K562 (cell line): ENCODE data around the gene CTXN1. TPM values are rescaled to one million over a fixed set of nuclear protein-coding genes. Genes with fewer than 3 reads are reported as not detected.

ENCODE experiments used
- ATF1 ChIP-seq, 2 experiments: fragments of 450-650 bp in 1 of 2; IDR thresholded peaks; 2 replicates each; pipeline ENCODE4 v1.6.1; 2016; ENCODE audit warnings: missing compliant biosample characterization in 1 of 2, missing genetic modification characterization in 1 of 2
- CTBP1 ChIP-seq: fragments of 450-650 bp; IDR thresholded peaks from 2 replicates; pipeline ENCODE4 v1.6.1; 2016; ENCODE audit warnings: borderline replicate concordance
- CXXC5 ChIP-seq: fragments of 250-450 bp; sonication (Bioruptor Pico); IDR thresholded peaks from 2 replicates; pipeline ENCODE4 v1.8.0; 2022; ENCODE audit warnings: inconsistent platforms, mild to moderate bottlenecking, moderate library complexity
- DACH1 ChIP-seq: fragments of 450-650 bp; IDR thresholded peaks from 2 replicates; pipeline ENCODE4 v1.6.1; 2018; ENCODE audit not compliant: partially characterized antibody
- GTF2A2 ChIP-seq: IDR thresholded peaks from 2 replicates; pipeline ENCODE4 v1.6.1; 2016; ENCODE audit warnings: mild to moderate bottlenecking, missing genetic modification characterization, missing compliant biosample characterization
- HMGXB4 ChIP-seq: sonication (generic); formaldehyde crosslinking; IDR thresholded peaks from 2 replicates; pipeline ENCODE4 v1.8.1; 2023; ENCODE audit warnings: mild to moderate bottlenecking, missing genetic modification reagents
- ID3 ChIP-seq, 2 experiments: fragments of 250-450 bp in 1 of 2; fragments of 450-650 bp in 1 of 2; sonication (Bioruptor Pico) in 1 of 2; IDR thresholded peaks; 2 replicates each; pipeline versions ENCODE4 v1.6.1 to v1.8.0; 2016 to 2021; ENCODE audit warnings: mild to moderate bottlenecking in 2 of 2, moderate library complexity in 2 of 2, missing compliant biosample characterization in 1 of 2, missing genetic modification characterization in 1 of 2
- PRDM10 ChIP-seq: fragments of 450-650 bp; IDR thresholded peaks from 2 replicates; pipeline ENCODE4 v1.6.1; 2018; ENCODE audit not compliant: partially characterized antibody
- RAD21 ChIP-seq, 2 experiments: fragments of 250-450 bp in 1 of 2; fragments of 450-650 bp in 1 of 2; sonication (Bioruptor Pico) in 1 of 2; formaldehyde crosslinking in 1 of 2; IDR thresholded peaks in 1 of 2; conservative IDR thresholded peaks in 1 of 2; 2 replicates each; pipeline versions ENCODE4 v1.4.0 to v1.8.0; 2020 to 2022; ENCODE audit warnings: mild to moderate bottlenecking in 2 of 2, moderate library complexity in 1 of 2
- RCOR1 ChIP-seq, 2 experiments: IDR thresholded peaks; 2 replicates each; pipeline ENCODE4 v1.6.1; 2012; ENCODE audit warnings: low read depth in 2 of 2, low read length in 2 of 2, borderline replicate concordance in 1 of 2, improper control_type of control experiment in 1 of 2
- ZC3H11A ChIP-seq: IDR thresholded peaks from 2 replicates; pipeline ENCODE4 v1.6.1; 2012; ENCODE audit warnings: low read depth, low read length, improper control_type of control experiment
- ZNF133 ChIP-seq: fragments of 250-450 bp; sonication (Bioruptor Pico); IDR thresholded peaks from 2 replicates; pipeline ENCODE4 v1.4.0; 2020; ENCODE audit warnings: mild to moderate bottlenecking
- polyA plus RNA-seq, 8 experiments: library from polyadenylated mRNA; depleted of rRNA in 4 of 8; stranded (reverse) in 5 of 8; unstranded in 3 of 8; fragments of >200 nt; fragmentation: Nextera tagmentation in 2 of 8; fragmentation: Illumina TruSeq in 1 of 8; extraction: Ambion mirVana in 2 of 8; extraction: Trizol in 1 of 8; gene quantifications; 2 replicates each; pipeline versions ENCODE4 v1.2.1 to v1.2.3, GENCODE V29; 2011 to 2014; ENCODE audit warnings: inconsistent platforms in 1 of 8, missing spikeins in 1 of 8
- total RNA-seq, 7 experiments: library from RNA; depleted of rRNA in 6 of 7; stranded (reverse); fragments of >200 nt in 6 of 7; fragmentation: Illumina TruSeq in 2 of 7; extraction: Trizol in 2 of 7; gene quantifications; 2 replicates each; pipeline versions ENCODE4 v1.2.1 to v1.2.3, GENCODE V29; 2011 to 2021; ENCODE audit warnings: low replicate concordance in 1 of 7
- TF ChIP-seq, protein P1 (sequence below): sonication (generic); formaldehyde crosslinking; IDR thresholded peaks from 2 replicates; pipeline ENCODE4 v1.8.0; 2022; ENCODE audit warnings: mild to moderate bottlenecking, low read depth, missing genetic modification reagents
- TF ChIP-seq, protein P2 (sequence below), 2 experiments: fragments of 450-650 bp; IDR thresholded peaks; 2 replicates each; pipeline ENCODE4 v1.6.1; 2018; ENCODE audit warnings: mild to moderate bottlenecking in 2 of 2, low read depth in 1 of 2; ENCODE audit not compliant: partially characterized antibody in 2 of 2

The CTXN1 gene
- total and polyA plus RNA-seq, 9 of the 15 experiments (the other 6 are each of a cell fraction or from before 2014, with no cell fraction given), result 0.15 to 37.4 (median 1.8) TPM; not detected in 2

DNA sequence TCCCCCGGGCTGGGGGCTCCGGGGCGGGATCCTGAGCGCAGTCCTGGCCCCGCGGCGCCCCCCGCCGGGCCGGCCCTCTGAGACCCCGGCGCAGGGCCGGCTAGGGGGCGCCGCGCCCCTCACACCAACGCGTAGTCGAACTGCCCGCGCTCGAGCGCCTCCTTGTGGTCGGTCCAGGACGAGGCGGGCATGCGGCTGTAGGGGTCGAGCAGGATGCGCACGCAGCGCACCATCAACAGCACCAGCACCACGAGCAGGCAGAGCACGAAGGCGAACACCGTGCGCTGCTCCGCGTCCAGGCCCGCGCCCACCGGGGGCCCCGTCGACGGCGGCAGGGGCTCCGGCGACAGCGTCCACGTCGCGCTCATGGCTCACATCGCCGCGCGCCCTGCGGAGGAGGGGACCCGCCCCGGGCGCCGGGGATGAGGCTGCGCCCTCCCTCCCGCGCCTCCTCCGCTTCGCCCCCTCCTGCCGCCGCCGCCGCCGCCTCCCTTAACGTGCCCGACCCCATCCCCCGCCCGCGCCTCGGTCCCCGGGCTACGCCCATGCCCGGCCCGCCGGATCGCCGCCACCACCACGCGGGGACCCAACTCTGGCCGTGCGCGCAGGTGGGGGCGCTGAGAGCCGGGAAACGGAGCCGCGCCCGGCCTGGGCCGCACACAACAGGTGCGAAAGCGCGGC is 624 bp downstream of the CTXN1 start (continued):
- TF ChIP-seq HMGXB4 (peak; percentile 77; the same call in 1 of the 2 replicates), ZC3H11A (no peak), DACH1 (no peak), PRDM10 (no peak), CTBP1 (peak; percentile 91), ID3 (CRISPR knock-in tag; IDR thresholded peaks at IDR 0.05) (no peak), ID3 (tag; IDR thresholded peaks at IDR 0.05) (no peak), CXXC5 (CRISPR knock-in tag) (peak; percentile 86), ATF1 (CRISPR knock-in tag; IDR thresholded peaks at IDR 0.05) (no peak), ATF1 (tag; IDR thresholded peaks at IDR 0.05) (peak; percentile 71), GTF2A2 (tag) (no peak), RCOR1 (IDR thresholded peaks at IDR 0.05; ENCODE audit: borderline replicate concordance in 1 of 2, low read depth in 2 of 2, low read length in 2 of 2) (peak in 1 of 2 experiments; percentile 68; a peak in 1 of 4 replicates), RAD21 (CRISPR knock-in tag; conservative IDR thresholded peaks at IDR 0.05 in 1 of 2, IDR thresholded peaks at IDR 0.05 in 1 of 2) (peak; percentile 52 to 77), ZNF133 (CRISPR knock-in tag) (no peak)
- TF ChIP-seq, protein P1, sequence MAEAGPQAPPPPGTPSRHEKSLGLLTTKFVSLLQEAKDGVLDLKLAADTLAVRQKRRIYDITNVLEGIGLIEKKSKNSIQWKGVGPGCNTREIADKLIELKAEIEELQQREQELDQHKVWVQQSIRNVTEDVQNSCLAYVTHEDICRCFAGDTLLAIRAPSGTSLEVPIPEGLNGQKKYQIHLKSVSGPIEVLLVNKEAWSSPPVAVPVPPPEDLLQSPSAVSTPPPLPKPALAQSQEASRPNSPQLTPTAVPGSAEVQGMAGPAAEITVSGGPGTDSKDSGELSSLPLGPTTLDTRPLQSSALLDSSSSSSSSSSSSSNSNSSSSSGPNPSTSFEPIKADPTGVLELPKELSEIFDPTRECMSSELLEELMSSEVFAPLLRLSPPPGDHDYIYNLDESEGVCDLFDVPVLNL (CRISPR knock-in tag), result peak; percentile 80
- TF ChIP-seq, protein P2, sequence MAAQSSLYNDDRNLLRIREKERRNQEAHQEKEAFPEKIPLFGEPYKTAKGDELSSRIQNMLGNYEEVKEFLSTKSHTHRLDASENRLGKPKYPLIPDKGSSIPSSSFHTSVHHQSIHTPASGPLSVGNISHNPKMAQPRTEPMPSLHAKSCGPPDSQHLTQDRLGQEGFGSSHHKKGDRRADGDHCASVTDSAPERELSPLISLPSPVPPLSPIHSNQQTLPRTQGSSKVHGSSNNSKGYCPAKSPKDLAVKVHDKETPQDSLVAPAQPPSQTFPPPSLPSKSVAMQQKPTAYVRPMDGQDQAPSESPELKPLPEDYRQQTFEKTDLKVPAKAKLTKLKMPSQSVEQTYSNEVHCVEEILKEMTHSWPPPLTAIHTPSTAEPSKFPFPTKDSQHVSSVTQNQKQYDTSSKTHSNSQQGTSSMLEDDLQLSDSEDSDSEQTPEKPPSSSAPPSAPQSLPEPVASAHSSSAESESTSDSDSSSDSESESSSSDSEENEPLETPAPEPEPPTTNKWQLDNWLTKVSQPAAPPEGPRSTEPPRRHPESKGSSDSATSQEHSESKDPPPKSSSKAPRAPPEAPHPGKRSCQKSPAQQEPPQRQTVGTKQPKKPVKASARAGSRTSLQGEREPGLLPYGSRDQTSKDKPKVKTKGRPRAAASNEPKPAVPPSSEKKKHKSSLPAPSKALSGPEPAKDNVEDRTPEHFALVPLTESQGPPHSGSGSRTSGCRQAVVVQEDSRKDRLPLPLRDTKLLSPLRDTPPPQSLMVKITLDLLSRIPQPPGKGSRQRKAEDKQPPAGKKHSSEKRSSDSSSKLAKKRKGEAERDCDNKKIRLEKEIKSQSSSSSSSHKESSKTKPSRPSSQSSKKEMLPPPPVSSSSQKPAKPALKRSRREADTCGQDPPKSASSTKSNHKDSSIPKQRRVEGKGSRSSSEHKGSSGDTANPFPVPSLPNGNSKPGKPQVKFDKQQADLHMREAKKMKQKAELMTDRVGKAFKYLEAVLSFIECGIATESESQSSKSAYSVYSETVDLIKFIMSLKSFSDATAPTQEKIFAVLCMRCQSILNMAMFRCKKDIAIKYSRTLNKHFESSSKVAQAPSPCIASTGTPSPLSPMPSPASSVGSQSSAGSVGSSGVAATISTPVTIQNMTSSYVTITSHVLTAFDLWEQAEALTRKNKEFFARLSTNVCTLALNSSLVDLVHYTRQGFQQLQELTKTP (IDR thresholded peaks at IDR 0.05; ENCODE audit: low read depth in 1 of 2, partially characterized antibody in 2 of 2), result no peak
